Sigmoid colon (tissue), 4 donors: Measurements from ENCODE around the gene ESYT3.

Experiments used
- CTCF ChIP-seq, 4 experiments: fragments of 450-650 bp in 3 of 4; fragments of 200-600 bp in 1 of 4; IDR thresholded peaks; one replicate each; pipeline ENCODE4 v1.5.1; 2016 to 2019; ENCODE audit warnings: antibody characterized with exemption in 4 of 4, mild to moderate bottlenecking in 3 of 4, moderate library complexity in 2 of 4
- POLR2A ChIP-seq, 2 donors: fragments of 450-650 bp; IDR thresholded peaks; one replicate each; pipeline ENCODE4 v1.6.1; 2016; ENCODE audit warnings: antibody characterized with exemption in 2 of 2, mild to moderate bottlenecking in 2 of 2, moderate library complexity in 2 of 2
- POLR2AphosphoS5 ChIP-seq, 4 donors: sonication (generic); formaldehyde crosslinking; IDR thresholded peaks; one replicate each; pipeline ENCODE4 v1.6.1; 2017; ENCODE audit warnings: antibody characterized with exemption in 4 of 4

GRCh38 chr3:138441742-138442141 is 7.3 kb downstream of the ESYT3 start:
- TF ChIP-seq CTCF (IDR thresholded peaks at IDR 0.05) (no peak), POLR2A (IDR thresholded peaks at IDR 0.05) (no peak), POLR2AphosphoS5 (IDR thresholded peaks at IDR 0.05) (no peak)
